A549 treated with AZD9567 at 1 μM for 4 hours (cell line): ENCODE data around the gene WDR19. TPM values are rescaled to one million over a fixed set of nuclear protein-coding genes. Genes with fewer than 3 reads are reported as not detected.

Experiments used
- total RNA-seq: library from RNA; stranded (reverse); fragments of 200-300 nt; extraction: Qiagen RNA extraction; gene quantifications from 5 replicates; pipeline ENCODE4 v1.2.3, GENCODE V29; 2022; ENCODE audit not compliant: insufficient read depth

The WDR19 gene
- total RNA-seq, result 8.1 to 9.5 TPM (median 9.3 TPM) in 5 replicates

DNA sequence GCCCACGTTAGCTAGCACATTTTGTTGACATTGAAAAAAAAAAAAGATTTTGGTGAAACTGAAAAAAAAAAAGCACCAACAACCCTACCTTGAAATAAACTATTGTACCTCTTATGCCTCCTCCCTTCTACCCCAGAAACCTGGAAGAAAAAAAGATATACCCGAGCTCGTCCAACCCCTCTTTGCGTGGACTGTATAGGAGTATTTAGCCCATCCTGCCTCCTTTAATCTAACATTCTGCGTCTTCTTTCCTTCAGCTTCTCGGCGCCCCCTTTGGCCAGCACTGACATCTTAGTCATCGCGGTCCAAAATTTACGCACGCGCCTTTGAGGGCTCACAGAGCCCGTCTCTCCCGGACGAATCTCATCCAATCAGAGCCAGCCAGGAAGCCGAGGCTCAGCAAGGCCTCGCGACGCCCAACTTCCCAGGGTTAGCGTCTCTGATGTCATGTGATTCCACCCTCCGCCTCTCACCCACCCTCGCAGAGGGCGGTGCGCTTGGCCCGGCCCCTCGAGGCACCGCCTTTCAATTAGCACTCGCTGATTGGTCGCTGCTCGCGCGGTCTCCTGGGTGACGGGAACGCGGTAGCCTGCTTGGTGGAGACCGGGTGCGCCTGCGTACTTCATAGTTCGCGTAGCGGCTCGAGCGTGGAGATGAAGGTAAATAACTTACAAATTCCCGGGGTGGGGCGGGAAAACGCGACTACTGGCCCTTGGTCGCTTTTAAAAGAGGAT is at the start of gene WDR19:
TSS of gene WDR19 (plus strand) at position 625 of the 734 bp plus-strand sequence. CDS start at position 654, 29 bp downstream.

Other genes with a start within 250 kb of the WDR19 start
- 15.0 to 21.1 TPM (median 17.5 TPM) in 5 replicates for gene TMEM156, start 150.1 kb upstream of the WDR19 start, total RNA-seq
- 41.8 to 68.0 TPM (median 47.7 TPM) in 5 replicates for gene KLHL5, start 120.3 kb upstream of the WDR19 start, total RNA-seq
- 16.3 to 26.6 TPM (median 17.9 TPM) in 5 replicates for gene RFC1, start 183.8 kb downstream of the WDR19 start, total RNA-seq
- gene KLB, start 224.4 kb downstream of the WDR19 start, total RNA-seq, result 0.07 to 0.11 TPM (median 0.09 TPM) in 4 of 5 replicates, not detected in the other